Dedifferentiated amniotic fluid mesenchymal stem cell (primary cell): ENCODE results near the gene PPP4R3A.
"Not testable (repeated sequence)": the region's sequence is repeated elsewhere in the genome, so short reads cannot be mapped to it uniquely, and the experiment has no call there.

Experiments
- DNase-seq: peaks from one replicate; pipeline ENCODE4 v3.0.0-alpha.2; 2016; ENCODE audit errors: extremely low spot score

The PPP4R3A gene

GRCh38 chr14:91510171-91511042, at the start of gene PPP4R3A:
PPP4R3A (minus strand) TSS chr14:91510310; CDS start chr14:91509647, 663 bp downstream.
- DNase-seq = peak; percentile 95

- no peak for DNase-seq
Measured at GRCh38 chr14:91555531-91555930, 45.4 kb upstream of the PPP4R3A start.

GRCh38 chr14:91554535-91555332, 44.6 kb upstream of the PPP4R3A start:
- no peak for DNase-seq

- no peak for DNase-seq
Measured at GRCh38 chr14:91548108-91548507, 38.0 kb upstream of the PPP4R3A start.

- no peak for DNase-seq
Measured at GRCh38 chr14:91545946-91546716, 36.0 kb upstream of the PPP4R3A start.

GRCh38 chr14:91545204-91545603, 35.1 kb upstream of the PPP4R3A start:
- no peak for DNase-seq

GRCh38 chr14:91536327-91536726, 26.2 kb upstream of the PPP4R3A start:
- DNase-seq = no peak

GRCh38 chr14:91534059-91534458, 23.9 kb upstream of the PPP4R3A start:
- not testable (repeated sequence) for DNase-seq

- no peak for DNase-seq
Measured at GRCh38 chr14:91533623-91534022, 23.5 kb upstream of the PPP4R3A start.

- no peak for DNase-seq
Measured at GRCh38 chr14:91523972-91524371, 13.9 kb upstream of the PPP4R3A start.

GRCh38 chr14:91521061-91521640, 11.0 kb upstream of the PPP4R3A start:
- no peak for DNase-seq

- no peak for DNase-seq
Measured at GRCh38 chr14:91520138-91520537, 10.0 kb upstream of the PPP4R3A start.

GRCh38 chr14:91519239-91520036, 9.3 kb upstream of the PPP4R3A start:
- no peak for DNase-seq

- DNase-seq = no peak
Measured at GRCh38 chr14:91516663-91517388, 6.7 kb upstream of the PPP4R3A start.

- DNase-seq = no peak
Measured at GRCh38 chr14:91515979-91516378, 5.9 kb upstream of the PPP4R3A start.

GRCh38 chr14:91511043-91511383, 903 bp upstream of the PPP4R3A start:
- no peak for DNase-seq

- DNase-seq = no peak
Measured at GRCh38 chr14:91509878-91510170, 286 bp downstream of the PPP4R3A start.

GRCh38 chr14:91509083-91509877, 830 bp downstream of the PPP4R3A start:
- no peak for DNase-seq

GRCh38 chr14:91508105-91508504, 2.0 kb downstream of the PPP4R3A start:
- DNase-seq = no peak

GRCh38 chr14:91506226-91506625, 3.9 kb downstream of the PPP4R3A start:
- no peak for DNase-seq
